ENCODE results near the gene SLC38A8.

SLC38A8 gene

DNA sequence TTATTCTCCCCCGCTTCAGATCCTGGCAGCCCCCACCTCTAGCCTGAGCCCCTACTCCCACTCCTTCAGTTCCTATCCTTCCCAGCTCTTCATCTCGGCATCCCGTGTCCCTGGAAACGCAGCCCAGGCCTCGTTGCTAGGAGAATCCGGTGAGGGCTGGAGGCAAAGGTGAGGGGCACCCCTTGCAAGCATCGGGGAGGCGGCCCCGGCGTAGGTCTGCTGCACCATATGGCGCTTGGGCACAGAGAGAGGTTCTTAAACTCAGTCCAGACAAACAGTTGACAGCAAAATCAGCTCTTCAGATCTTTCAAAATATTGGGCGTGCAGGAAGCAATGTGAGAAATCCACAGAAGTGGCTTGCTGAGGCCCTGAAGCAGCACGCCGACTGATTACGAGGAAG, 15.0 kb downstream of the SLC38A8 start:
- peak in 1 of 3 experiments; percentile 6 for DNase-seq

DNA sequence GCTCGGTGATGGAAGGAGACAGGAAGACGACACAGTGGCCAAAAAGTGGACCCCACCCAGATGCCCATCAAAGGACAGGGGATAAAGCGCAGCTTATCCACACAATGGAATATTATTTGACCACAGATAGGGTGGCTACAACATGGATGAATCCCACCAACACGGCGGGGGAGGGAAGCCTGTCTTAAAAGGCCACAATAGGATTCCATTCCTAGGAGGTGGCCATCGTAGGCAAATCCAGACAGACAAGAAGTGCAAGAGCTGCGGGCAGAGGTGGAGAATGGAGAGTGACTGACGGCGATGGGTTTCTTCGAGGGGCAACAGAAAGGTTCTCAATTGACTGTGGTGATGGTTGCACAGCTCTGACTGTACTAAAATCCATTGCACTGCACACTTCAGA, 16.0 kb downstream of the SLC38A8 start:
- DNase-seq = no peak

DNA sequence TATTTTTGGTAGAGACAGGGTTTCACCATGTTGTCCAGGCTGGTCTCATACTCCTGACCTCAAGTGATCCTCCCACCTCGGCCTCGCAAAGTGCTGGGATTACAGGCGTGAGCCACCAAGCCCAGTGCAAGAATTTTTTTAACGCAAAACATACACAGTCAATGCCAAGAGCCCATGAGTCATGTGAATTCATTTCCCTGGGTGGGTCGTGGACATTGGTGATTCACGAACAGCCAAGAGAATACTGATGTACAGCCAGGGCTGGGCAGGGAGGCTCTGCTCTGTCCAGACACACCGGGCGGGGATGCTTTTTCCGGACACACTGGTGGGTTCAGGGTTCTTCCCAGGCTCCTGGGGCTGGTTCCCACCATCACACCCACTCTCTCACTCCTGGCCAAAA, 17.7 kb downstream of the SLC38A8 start:
- no peak for DNase-seq

DNA sequence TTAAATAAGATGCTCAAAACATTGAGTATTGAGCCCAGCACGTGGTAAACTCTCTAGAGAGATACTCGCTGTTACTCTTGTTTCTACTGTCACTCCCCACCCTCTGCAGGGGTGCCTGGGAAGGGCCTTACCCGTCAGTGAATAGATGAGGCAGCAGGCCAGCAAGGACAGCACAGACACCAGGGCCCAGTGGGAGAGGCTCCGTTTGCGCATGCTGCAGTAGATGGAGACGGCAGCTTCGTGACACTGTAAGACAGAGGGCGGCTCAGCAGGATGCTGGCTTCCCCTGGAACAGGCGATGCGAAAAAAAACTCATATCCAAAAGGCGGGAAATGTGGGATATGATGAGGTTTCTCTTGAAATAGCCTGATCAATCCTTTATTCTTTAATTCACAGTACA, 20.0 kb downstream of the SLC38A8 start:
- no peak for DNase-seq

DNA sequence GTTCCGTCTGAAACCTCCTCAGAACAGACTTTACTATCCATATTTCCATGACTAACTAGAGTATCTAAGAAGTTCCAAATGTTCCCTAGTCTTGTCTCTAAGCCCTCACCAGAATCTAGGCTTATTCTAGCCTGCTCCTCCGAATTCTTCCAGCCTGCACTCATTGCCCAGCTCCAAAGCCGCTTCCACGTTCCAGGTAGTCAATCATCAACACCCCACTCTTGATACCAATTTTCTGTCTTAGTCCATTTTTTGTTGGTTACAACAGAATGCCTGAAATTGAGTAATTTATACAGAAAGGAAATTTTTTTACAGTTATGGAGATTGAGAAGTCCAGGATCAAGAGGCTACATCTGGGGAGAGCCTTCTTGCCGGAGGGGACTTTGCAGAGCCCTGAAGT, 21.1 kb downstream of the SLC38A8 start:
- no peak for DNase-seq

DNA sequence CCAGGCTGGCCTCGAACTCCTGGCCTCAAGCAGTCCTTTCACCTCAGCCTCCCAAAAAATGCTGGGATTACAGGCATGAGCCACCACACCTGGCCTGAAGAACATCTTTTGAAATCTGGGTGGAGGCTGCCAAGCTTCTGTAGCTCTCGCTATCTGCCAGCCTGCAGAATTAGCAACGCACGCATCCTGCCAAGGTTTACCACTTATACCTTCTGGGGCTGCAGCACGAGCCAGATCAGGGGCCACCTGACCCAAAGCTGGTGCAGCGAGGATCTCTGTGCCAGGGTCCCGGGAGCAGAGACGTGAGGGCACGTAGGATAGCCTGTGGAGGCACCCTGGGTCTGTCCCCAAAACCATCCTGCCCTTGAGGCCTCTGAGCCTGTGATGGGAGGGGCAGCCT, 22.2 kb downstream of the SLC38A8 start:
- no peak for DNase-seq

DNA sequence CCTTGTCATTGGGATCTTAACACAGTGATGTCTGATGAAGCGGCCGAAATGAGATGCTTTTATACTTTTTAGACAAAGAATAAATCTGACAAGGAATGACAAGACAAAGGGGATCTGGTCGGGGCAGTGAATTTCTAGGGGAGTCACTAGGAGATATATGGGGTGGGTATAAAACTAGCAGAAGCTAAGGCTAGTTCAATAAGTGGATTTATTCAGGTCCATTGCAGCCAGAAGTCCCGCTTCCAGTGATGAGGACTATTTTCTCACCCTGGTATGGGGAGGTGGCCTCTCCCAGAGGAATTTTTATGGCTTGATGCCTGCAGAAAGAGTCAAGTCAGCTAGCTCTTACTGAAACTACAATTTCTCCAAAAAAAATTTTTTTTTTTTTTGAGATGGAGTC, 23.9 kb downstream of the SLC38A8 start:
- DNase-seq = no peak

DNA sequence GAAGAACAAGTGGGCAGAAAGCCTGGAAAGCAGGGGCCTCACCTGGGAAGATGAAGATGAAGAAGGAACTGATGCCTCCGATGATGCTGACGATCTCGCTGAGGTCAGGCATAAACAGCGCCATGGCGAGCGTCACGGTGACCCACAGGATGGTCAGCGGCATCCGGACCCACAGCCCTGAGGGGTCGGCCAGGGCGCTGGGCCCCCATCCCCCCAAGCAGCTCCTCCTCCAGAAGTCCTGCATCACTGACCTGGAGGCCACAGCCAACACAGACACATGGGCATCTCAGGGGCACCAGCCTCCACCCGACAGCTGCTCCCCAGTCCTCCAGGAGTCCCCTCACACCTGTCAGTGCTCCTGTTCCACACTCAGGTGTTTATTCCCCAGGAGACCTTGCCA, 26.1 kb downstream of the SLC38A8 start:
- no peak for DNase-seq

DNA sequence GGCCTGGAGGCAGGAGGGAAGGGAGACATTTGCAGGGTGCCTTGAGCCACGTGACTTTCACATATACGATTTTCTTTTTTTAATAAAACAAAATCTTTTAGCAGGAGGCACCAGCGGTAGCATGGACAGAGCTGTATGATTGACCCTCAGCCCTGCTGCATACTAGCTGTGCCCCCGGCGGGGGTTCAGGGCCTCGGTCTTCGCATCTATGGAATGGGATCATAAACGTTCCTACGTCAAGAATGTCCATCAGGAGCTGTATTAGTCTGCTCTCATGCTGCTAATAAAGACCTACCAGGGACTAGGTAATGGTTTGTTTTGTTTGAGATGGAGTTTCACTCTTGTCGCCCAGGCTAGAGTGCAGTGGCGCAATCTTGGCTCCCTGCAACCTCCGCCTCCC, 27.2 kb downstream of the SLC38A8 start:
- no peak for DNase-seq

DNA sequence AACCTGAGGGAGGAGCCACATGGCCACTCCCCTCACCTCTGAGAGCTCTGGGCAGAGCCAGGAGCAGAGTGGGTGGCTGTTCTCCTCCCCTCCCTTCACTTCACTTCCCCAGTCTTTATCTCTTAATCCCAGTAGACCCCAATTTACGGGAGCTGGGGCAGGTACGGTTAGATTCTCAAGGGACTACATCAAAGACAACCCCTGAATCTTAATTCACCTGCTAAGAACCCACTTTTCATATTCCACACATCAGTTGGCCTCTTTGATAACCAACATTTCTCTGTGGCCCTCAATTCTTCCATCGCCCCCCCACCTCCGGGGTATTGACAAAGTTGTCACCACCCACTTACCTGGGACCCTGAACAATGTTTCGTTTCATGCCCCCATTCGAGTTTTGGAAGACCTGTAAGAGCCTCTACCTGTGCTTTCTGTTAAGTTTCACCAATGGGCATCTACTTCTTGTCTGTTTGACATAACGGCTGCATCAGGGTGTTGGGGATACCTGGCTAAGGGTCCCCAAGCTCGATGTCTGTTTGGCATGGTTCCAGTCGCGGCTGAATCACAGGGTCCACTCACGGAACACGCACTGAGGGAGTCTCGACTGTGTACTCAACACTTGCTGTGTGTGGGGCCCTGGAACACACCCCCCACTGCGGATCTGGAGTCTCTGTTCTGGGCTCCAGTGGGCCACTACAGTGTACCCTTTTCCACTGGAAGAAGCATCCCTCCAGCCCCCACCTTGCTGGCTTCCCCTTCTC, 27.8 kb downstream of the SLC38A8 start:
- no peak for DNase-seq

DNA sequence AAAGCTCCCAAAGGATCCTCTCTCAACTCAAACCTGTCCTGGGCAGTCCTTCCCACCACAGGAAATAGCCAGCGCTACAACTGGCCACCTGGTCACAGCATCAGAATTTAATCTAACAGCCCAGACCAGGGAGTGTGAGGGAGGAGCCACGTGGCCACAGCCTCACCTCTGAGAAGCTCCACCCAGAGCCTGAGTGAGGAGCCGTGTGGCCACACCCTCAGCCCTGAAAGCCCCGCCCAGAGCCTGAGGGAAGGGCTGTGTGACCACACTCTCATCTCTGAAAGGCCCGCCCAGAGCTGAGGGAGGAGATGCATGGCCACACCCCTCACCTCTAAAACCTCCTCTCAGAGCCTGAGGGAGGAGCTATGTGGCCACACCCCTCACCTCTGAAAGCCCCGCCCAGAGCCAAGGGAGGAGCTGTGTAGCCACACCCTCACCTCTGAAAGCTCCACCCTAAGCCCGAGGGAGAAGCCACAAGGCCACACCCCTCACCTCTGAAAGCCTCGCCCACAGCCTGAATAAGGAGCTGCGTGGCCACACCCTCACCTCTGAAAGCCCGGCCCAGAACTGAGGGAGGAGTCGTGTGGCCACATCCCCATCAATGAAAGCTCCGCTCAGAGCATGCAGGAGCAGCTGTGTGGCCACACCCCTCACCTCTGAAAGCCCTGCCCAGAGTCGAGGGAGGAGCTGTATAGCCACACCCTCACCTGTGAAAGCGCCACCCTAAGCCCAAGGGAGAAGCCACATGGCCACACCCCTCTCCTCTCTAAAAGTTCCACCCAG, 28.6 kb downstream of the SLC38A8 start:
- DNase-seq = peak; percentile 43 to 98 (median 55)

DNA sequence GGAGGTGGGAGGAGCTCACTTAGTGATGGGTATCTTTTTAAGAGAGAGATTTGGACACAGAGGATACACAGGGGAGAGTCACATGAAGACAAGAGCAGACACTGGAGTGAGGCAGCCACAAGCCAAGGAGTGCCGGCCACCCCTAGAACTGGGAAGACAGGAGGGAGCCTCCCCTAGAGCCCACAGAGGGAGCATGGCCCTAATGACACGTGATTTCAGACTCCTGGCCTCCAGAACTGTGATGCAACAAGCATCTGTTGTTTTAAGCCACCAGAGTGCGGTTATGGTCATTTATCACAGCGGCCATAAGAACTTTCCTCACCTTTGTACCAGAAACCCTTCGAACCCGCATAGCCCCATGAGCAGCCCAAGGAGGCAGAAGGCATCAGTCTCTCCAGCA, 33.3 kb downstream of the SLC38A8 start:
- DNase-seq = no peak

DNA sequence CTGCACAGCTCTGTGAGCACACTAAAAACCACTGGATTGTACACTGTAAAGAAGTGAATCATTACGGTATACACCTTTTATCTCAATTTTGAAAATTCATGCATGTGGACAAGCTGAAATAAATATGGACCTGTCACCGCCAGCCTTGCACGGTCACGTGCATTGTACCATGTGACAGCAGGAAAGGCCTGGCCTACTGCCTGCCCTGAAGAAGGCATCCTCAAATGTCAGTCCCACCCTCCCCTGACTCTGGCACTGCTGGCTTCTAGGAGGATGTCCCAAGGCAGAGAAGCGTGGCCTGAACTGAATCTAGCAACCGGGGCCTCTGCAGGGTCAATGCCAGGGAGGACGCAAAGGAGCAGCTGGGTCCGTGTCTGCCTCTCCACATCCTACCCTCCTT, 34.6 kb downstream of the SLC38A8 start:
- DNase-seq = no peak

DNA sequence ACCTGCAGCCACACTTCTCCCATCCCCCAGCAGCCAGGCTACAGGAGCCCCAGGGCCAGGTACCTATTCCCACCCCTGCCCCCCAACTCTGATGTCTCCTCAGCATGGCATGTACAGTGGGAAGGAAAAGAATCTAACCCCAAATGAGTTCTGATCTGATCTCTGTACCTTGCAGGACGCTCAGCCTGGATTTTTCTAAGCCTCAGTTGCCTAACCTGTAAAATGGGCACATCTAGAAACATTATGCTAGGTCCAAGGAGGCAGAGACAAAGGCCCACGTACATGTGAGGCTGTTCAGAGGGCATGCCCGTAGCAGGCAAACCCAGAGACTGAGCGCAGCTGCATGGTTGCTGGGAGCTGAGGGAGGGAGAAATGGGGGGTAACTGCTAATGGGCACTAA, 35.1 kb downstream of the SLC38A8 start:
- DNase-seq = no peak

DNA sequence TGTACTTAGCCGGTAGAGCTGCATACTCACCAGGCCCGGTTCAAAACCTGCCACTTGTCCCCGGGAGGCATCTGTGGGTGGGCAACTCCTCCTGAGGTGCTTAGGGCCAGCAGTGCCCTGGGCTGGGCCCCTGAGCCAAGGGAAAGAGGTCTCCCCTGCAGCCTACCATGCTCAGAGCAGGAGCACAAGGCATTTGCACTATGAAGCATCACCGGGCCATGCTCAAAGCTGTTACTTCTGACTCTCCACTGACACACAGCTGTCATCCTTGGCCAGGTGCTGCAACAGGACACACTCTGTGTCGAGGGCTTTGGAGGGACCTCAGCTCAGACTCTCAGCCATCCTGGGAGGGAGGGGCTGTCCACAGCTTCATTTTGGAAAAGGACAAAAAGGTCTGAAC, 37.2 kb downstream of the SLC38A8 start:
- peak in 1 of 3 experiments; percentile 1 for DNase-seq

DNA sequence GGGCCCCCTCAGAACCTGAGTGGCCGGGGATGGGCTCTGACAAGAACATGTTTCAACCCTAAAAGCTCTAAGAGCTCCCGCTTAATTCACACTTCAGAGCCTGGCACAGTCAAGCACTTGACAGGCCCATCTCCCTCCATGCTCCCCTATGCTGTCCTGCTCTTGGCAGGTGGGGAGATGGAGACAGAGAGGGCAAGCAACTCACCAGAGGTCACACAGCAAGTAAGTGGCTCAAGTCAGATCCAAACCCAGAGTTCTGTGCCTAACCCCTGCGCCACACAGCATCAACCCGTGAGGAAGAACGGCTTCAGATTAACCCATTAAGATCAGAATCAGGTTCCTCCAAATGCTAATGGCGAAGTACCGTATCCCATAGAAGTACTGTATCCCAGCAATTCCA, 38.2 kb downstream of the SLC38A8 start:
- DNase-seq = no peak

DNA sequence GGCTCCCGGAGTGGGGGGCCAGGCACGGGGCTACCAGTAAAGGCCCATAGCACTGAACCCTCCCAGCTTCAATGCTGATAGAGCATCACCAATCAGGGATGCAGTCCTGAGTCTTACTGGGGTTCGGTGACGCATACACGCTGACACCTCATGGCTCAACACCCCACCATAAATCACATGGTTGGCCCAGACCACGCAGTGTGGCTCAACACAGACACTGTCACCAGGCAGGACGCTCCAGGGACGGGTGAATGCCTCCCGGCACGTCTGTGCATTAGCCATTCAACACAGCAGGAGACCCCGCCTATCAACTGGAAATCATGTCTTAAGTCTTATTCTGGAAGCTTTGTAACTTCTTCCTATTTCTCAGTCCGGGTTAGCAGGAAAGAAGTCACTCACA, 39.6 kb downstream of the SLC38A8 start:
- DNase-seq = no peak

DNA sequence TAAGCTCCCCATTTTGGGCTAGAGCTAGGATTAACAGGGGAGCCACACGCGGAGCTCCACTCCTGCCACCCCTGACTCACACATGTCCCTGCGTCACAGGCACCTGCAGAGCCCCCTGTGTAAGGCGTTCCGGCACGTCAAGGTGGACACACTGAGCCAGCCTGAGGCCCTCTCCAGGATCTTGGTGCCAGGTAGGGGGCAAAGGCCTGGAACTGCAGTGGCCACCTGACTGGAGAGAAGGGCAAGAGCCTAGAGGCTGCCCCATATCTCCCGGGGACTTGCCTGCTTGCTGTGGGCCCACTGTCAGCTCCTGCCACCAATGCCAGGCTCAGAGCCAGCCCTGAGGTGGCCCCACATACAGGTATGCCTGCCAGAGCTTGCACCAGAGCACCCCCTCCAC, 40.9 kb downstream of the SLC38A8 start:
- no peak for DNase-seq

DNA sequence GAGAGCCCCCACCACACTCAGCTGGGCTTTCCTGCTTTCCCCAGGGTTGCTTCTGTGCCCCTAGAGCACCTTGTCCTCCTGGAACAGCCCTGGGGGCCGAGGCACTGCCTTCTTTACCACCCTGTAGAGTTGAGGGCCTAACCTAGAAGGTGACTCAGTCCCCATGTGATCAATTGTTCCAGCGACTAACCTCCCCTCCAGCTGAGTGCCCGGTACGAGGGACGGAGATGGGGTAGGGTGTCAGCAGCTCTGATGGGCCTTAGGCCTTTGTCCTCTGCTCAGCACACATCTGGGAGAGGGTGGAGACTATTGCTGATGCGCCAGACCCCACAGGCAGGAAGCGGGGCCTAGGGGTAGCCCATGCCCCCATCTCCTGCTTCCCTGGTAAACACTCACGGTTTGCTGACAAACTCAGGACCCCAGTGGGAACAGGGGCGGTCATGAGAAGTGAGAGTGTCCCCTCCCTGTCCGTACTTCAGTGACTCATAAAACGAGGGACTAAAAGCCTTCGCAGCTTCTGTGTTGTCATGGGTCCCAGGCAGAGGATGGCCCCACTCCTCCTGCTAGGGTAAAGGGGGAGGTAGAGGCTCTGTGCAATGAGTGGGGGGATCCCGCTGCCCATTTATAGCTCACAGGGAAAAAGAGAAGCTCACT, 41.5 kb downstream of the SLC38A8 start:
- DNase-seq = no peak

DNA sequence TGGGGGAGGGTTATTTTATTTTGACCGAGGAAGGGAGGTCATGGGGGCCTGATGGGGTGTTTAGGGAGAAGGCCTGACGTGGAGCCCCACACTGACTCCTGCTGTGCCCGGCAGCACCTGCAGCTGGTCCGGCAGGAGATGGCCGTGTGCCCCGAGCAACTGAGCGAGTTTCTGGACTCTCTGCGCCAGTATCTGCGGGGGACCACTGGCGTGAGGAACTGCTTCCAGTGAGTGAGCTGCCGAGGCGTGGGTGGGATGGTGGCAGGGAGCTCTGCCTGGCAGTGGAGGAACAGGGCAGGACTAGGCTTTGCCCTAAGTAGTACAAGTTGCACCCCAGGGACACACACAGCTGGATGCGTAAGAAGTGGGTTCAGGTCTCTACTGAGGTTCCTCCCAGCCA, 44.5 kb downstream of the SLC38A8 start:
- no peak for DNase-seq

DNA sequence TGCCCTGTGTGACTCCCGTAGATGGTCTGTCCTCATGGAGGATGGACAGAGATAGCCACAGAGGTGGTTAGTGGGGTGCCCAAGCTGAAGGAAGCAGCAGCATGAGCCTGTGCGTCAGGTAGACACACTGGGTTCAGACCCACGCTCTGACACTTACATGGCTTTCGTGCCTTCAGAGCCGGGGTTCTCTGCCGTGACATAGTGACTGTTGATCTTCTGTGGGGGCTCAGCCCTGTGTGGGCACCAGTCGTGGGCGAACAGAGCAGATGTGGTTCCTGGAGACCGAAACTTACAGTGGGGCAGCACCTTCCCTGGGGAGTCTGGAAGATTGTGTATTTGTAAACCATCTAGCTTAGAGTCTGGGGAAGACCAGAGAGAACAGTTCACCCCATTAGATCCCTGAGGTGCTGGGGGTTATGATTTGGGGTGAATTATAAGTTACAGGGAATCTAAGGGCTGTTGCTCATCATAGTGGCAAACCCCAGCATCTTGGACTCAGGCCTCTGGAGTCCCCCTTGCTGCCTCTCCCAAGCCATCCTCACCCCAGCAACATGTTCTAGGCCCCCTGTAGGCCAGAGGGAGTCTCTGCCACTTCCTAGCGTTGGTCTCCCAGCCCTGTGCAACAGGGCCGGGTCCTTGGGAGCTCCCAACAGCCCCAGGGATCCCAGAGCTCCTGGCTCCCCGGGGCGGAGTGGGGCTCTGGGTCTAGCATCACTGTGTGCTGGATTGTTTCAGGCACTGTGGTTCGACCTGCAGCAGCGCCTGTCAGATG, 45.9 kb downstream of the SLC38A8 start:
- DNase-seq = no peak

DNA sequence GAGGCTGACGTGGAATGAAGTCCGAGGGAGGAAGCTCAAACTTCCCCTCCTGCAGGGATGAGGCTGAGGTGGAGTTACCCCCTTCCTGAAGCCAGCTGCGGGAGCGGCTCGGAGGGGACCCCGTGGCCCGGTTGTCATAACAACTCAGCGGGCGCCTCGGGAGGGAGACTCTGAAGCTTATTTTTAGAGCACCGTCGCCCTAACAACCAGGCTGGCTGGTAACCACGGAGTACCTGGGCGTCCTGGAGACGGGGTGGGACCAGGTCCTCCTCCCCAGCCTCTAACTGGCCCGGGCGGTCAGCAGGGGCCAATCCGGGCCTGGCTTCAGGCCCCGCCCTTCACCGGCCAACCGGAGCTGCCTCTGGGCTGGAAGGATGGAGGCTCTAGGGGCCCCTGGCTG, 46.8 kb downstream of the SLC38A8 start:
- DNase-seq = peak; percentile 87 to 98 (median 93)

DNA sequence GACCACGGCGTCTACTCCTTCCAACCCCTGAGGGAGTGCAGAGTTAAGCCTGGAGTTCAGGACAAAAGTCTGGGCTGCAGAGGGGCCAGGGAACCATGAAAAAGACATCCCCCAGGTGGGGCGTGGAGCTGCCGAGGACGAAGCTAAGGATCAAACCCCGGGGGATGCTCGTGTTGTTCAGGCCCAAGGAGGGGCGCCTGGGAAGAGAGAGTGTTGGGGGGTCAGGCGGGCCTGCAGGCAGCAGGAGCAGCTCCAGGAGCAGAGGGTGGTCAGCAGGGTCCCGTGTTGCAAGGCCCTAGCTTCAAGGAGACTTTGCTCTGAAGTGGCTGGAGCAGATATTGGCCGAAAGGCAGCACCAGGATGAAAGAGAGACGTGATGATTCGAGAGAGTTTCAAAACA, 47.9 kb downstream of the SLC38A8 start:
- no peak for DNase-seq
